Gastrocnemius medialis (tissue), 4 donors: ENCODE measurements around the gene MAP7D2.

Experiments used
- POLR2A ChIP-seq, 2 donors: fragments of 450-650 bp; IDR thresholded peaks; one replicate each; pipeline ENCODE4 v1.6.1; 2017; ENCODE audit warnings: antibody characterized with exemption in 2 of 2, mild to moderate bottlenecking in 2 of 2, moderate library complexity in 2 of 2
- TF ChIP-seq, protein P1 (sequence below), 5 experiments: fragments of 450-650 bp in 3 of 5; fragments of 200-600 bp in 2 of 5; sonication (generic) in 2 of 5; IDR thresholded peaks in 4 of 5; conservative IDR thresholded peaks in 1 of 5; 1 replicate in 4 of 5; 2 replicates in 1 of 5; pipeline ENCODE4 v1.5.1; 2016 to 2019; ENCODE audit warnings: antibody characterized with exemption in 5 of 5, mild to moderate bottlenecking in 3 of 5, moderate library complexity in 3 of 5

DNA sequence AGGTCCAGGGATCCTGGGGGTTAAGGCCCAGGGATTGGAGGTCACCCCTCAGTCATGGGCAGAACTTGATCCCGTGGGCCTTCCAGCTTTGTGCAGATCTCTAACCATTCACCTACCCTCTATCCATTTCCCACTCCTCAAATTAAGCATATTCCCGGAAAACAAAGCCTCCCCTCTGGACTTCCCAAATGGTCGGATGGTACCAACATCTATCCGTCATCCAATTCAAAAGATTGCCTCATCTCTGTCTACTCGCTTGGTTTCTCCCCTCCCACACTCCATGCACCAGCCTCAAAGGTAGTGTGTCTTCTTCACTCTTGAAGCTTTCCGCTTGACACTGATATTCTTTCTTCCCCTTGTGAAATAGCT is 125.4 kb downstream of the MAP7D2 start:
- TF ChIP-seq, protein P1, sequence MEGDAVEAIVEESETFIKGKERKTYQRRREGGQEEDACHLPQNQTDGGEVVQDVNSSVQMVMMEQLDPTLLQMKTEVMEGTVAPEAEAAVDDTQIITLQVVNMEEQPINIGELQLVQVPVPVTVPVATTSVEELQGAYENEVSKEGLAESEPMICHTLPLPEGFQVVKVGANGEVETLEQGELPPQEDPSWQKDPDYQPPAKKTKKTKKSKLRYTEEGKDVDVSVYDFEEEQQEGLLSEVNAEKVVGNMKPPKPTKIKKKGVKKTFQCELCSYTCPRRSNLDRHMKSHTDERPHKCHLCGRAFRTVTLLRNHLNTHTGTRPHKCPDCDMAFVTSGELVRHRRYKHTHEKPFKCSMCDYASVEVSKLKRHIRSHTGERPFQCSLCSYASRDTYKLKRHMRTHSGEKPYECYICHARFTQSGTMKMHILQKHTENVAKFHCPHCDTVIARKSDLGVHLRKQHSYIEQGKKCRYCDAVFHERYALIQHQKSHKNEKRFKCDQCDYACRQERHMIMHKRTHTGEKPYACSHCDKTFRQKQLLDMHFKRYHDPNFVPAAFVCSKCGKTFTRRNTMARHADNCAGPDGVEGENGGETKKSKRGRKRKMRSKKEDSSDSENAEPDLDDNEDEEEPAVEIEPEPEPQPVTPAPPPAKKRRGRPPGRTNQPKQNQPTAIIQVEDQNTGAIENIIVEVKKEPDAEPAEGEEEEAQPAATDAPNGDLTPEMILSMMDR (IDR thresholded peaks at IDR 0.05 in 4 of 5, conservative IDR thresholded peaks at IDR 0.05 in 1 of 5): peak in 1 of 5 experiments; percentile 5
- TF ChIP-seq POLR2A (IDR thresholded peaks at IDR 0.05): no peak
